HL-60/S4 (cell line): Measurements from ENCODE around the gene ADCY2.

Experiments used
- in situ Hi-C: fragments of 300-500 bp; cut with MboI; formaldehyde crosslinking; loops from 2 replicates; pipeline ENCODE4 v1.14.3; 2022; ENCODE audit warnings: low sequenced_read_pairs

ADCY2 gene

DNA sequence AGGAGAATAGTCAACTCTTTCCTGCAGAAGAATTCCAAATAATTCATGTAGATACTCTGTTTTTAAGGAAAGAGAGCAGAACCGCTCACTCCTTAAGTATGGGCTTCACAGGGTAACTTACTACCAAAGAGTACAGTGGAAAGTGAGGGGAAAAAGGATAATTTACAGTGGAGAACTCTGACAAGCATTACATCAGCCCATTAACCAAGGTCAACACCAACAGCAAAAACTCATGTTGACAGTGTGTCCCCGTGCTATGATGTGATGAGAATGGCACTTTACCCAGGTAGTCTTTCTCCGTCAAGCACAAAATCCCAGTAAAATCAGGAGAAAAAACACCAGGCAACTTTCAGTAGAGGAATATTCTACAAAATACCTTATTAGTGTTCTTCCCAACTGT, 104.3 kb downstream of the ADCY2 start:
- in situ Hi-C loops = no loop called here

DNA sequence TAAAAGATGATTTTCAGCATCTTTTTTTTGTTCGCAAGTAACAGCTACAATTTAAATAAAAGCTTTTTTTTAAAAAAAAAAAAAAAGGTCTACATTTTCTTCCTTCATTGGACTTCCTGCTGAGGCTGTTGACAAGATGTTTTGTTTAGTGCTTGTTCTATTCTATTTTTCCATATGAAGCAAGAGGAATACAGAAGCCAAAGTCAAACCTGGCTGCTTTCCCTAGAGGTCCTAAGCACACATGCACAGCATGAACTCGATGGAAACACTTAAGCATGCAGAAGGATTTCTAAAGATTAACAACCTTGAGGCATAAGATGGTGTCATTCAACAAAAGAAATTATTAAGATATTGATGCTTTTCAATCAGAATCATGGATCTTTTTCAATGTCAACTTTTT, 105.1 kb downstream of the ADCY2 start:
- in situ Hi-C loops = no loop called here

DNA sequence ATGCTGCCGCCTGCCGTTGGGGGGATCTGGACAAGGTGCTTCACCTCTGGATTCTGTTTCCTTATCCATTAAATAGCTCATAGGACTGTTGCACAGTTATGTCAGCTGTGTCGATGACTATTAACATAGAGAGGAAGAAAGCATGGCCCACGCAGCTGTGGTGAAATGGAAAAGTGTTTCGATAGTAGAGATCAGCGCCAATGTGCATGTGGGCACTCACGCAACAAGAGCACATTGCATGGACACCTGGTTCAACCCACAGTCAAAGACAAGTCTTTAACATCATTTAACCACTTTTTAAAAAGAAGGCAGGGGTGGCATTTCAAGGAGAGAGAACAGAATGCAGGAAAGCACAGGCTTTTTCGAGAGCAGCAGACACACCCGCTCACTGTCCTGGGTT, 107.6 kb downstream of the ADCY2 start:
- in situ Hi-C loops = no loop called here

DNA sequence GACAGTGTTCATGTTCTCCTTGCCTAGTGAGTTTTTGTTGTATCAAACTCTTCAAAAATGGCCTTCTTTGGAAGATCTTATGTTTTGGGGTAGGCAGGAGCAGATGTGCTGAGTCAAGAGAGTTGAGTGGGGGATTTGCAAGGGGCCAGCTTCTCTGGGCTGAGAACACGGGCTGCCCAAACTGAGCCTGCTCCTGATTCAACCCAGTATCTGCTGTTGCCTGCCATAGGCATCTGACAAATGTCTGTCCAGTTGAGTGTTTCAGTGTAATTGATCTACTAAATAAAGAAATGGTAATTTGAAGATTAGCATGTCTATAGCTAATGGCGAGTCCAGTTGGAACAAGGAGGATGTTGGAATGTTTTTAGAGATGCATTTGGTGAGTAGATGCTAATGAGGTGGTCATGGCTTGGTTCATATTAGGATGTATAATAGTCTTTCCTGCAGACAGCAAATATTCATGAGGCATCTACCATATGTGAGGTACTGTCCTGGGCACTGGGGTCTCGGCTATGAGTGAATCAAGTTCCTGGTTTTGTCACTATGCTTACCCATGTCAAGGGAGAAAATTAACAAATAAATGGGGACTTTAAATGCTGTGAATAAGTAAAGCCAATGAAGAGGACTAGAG, 119.5 kb downstream of the ADCY2 start:
- in situ Hi-C loops = no loop called here

DNA sequence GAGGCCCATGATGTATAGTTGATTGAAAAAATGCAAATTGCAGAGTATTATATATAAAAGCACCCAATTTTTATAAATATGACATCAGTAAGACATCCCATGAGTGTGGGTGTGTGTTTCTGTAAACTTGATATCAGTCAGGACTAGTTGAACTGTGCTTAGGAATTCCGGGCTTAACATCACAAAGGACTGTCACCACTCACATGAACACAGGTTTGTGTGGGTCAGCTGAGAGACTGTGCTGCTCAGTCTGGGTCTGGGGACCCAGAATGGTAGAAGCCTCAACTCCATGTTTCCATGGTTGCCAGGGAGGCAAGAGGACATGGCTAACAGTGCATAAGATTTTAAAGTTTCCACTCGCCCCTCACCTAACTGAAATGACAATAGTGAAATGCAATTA, 120.3 kb downstream of the ADCY2 start:
- in situ Hi-C loops = no loop called here

DNA sequence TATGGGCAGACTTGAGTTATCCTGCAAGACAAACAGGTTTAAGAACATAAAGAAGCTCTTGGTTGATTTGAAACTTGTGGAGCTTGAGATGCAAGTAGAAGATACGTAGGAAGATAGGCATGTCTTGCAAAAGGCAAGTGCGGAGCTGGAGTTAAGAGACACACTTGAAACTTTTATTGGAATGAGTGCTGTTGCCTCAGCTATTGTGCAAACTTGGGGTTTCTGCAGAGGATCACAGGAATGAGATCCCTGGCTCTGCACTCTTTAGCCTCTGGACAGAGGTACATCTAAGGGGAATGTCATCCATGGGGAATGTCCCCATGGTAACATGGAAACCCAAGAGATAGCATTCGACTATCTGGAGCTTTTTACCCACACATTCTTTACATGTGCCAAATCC, 121.1 kb downstream of the ADCY2 start:
- in situ Hi-C loops = no loop called here

DNA sequence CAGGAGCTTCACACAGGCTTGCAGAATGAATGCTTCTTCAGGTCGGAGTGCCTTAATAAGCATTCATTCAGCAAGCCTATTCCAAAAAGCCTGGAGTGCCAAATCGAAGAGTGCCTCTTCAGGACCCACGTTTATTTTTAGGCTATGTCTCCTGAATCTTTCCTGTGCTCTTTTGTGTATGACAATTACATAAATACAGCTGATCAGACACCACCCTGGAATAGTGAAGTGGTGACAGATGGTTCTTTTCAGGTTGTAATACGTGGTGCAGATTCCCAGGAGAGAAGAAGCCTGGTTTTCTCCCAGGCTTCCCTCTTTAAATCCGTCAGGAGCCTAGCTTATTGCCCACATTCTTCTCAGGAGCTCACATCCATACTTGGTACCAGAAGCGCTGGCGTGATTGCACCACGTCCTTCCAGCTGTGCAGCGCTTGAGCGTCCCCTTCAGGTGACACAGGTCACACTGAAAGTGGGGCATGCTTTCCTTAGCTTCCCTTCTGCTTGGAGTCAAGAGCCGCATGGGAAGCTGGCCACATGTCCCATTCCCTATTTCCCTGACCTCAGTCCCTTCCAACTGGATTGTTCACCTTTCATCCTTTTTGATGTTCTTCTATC, 123.1 kb downstream of the ADCY2 start:
- in situ Hi-C loops = no loop called here

DNA sequence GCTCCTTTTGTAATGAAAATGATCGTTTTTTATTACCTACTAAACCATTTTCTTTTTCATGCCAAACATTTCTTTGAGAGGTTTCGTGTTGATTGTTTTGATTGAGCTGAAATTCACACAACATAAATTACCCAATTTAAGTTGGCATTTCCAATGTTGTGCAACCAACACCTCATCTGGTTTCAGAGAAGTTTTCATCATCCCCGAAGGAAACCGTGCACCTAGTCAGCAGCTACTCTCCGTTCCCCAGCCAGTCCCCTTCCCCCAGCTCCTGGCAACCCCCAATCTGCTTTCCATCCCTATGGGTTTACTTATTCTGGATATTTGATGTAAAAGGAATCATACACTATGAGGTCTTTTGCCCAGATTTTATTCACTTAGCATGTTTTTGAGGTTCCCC, 123.6 kb downstream of the ADCY2 start:
- in situ Hi-C loops = no loop called here

DNA sequence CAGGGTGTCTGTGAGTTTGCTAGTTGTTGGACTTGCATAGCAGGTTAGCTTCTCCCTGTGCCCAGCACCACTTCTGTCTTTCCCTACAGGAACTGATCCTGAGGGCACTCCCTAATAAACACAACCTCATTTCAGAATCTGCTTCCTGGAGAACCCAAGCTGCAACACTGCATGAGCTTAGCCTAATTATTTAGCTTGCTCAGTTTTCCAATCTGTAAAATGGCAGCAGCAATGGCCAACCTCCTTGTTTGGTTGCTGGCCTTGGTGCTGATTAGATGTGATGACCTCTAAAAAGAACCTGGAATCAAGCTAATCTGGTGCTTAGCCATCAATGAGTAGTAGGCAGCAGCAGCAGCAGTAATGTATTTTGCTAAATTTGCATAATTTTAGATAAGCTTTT, 133.9 kb downstream of the ADCY2 start:
- in situ Hi-C loops = no loop called here

DNA sequence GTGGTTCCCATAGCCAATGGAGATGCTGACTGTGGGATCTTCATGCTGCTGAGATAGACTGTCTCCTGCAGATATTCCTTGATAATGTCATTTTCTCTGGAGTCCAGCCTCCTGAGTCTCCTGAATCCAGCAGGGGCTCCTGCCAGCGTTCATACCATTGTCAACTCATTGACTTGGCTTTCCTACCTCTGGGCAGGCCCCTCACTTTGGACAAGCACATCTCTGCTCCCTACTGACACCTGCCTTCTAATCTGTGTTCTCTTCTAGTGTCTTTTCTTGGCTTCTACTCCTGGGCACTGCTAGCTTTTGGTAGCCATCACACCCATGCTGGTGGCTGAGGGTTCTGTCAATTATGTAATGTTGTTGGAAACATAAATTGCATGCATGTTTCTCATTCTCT, 138.0 kb downstream of the ADCY2 start:
- in situ Hi-C loops = no loop called here

DNA sequence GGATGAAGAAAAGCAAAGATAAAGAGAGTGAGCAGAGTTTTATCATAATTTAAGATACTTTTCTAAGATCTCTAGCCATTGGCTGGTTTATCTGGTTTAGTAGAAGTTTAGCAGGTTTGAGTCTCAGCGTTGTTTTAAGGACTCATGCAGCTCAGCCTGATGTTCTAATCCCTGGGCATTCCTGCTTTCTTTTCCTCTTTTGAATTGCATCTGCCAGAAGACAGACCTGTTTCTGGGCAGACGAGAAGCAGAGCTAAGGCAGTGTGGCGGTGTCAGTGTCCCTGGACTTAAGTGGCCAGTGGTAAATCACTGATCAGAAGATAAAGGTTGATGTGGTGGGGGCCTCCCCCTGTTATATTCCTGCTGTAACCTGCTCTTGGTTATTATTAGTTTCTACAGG, 138.6 kb downstream of the ADCY2 start:
- in situ Hi-C loops = no loop called here

DNA sequence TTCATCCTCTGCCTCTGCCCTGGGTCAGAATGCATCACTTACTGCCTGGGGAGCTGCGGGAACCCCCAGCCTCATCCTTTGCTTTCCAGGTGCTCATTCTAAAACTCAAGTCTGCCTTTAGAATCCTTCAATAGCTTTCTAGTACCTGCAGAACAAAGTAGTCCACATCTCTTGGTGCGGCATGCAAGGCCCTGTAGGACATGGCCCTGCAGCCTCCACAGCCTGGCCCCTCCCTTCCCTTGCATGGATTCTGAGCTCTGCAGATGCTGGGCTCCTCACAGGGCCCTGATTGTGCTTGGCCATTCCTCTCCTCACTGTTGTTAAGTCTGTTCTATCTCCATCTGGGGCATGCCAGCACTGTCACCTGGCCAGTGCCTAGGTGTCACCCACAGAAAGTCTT, 141.6 kb downstream of the ADCY2 start:
- in situ Hi-C loops = no loop called here

DNA sequence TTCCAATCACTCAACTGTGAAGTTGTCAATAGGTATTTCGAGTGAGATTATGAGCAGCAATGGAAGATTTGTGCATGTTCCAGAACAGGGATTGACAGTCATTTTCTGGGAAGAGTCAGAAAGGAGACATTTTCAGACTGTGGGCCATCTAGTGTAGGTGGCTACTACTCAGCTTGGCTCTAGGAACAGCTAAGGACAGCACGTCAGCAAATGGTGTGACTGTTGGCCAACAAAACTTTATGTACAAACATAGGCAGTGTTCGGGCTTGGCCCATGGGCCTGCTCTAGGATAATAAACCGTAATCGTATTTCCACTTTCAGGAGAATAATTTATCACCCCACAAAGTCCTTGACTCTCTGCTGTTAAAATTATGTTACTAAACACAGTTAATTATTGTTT, 143.6 kb downstream of the ADCY2 start:
- in situ Hi-C loops = no loop called here

DNA sequence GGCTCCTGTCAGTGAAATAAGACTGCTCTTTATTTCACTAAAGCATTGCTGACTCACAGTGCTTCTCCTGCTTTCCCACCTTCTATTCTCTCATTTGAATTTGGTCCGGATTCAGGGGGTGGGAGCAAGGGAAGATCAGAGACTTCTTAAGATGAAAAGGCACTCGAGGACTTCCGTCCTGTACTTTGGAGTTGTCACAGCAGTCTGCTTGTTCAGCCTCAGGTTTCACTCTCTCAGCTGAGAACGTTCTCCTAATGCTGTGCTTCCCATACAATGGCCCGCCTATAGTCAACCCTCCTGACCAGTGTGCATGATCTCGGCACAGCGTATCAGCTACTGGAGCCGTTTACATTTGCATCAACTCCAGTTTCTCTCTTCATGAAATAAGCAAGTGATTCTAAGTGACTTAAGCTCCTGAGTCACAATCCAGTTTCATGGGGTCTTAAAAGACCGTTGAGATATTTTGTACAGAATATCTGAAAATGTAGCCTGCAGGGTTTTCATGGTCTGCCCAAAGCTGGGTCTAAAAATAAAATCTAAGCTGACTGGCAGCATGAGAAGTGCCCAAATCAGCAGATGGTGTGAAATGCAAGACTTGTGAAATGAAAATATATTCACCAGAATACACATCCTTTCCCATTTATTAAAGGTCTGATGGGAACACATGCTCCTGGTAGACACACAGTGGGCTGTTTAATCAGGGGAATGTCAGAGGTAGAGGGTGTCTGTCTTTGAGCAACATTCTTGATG, 145.0 kb downstream of the ADCY2 start:
- in situ Hi-C loops = no loop called here

DNA sequence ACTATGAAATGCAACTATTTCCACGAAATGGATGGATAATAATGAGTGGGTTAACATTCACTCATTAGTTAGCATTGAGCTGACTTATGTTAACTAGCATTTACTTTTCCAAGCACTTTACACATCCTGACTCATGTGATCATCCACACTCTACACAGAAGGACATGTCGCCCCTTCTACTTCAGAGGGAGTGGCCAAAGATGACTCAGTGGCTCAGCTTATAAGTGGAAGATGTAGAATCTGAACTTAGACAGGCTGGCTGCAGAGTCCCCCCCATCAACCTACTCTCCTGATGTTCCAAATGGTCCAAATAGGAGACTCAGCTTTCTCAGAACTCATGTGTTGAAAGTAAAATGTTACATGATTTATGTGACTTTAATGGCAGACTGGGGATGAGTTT, 146.0 kb downstream of the ADCY2 start:
- in situ Hi-C loops = no loop called here

DNA sequence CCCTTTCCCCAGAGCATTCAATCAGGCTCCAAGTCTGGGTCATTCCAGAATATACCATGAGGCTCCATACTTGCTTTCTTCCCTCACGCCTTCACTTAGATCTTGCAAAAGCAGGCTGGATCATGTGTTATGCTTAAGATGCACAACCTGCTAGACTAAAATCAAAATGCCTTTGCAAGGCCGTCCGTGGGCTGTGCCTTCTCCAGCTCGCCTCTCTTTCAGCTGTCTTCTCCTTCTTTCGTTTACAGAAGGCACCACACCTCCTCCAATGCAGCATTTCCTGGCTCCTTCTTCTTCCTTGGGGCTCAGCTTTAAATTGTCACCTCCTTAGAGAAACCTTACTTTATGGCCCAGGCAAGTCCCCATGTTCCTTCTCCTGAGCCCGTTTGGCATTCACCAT, 150.6 kb downstream of the ADCY2 start:
- in situ Hi-C loops = no loop called here

DNA sequence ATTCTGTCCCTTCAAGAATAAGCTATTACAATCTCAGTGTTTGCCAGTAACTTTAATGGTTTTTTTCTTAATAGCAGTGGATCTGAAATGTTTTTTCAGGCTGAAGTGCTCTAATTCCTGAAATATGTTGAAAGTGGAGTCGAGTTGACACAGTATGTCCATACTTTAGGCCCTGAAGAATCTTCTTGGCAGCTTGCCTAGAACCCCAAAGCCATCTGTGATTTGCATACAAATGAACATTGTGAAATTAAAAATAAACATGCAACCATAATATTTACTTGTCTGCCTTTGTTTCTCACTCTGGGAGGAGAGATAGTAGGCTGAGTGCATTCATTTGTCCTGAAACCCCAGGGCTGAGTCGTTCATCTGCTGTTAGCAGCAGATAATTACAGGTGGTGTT, 152.7 kb downstream of the ADCY2 start:
- in situ Hi-C loops = no loop called here

DNA sequence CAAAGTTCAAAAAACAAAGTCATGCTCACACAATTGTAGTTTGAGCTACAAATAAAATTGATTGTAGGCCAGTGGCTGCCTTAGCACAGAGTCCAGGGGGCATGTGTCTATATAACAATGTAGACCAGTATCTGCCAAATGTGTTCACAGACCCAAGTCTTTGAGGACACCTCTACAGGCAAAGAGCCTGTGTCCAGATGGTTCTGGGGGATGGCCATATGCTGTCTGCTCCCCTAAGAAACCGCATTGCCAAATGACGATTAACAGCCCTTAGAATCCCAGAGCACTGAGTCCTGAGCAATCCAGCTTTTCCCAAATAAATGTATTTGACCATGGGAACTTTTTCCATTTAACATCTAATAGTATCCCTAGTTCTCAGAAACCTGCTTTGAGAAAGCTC, 169.6 kb downstream of the ADCY2 start:
- in situ Hi-C loops = no loop called here

DNA sequence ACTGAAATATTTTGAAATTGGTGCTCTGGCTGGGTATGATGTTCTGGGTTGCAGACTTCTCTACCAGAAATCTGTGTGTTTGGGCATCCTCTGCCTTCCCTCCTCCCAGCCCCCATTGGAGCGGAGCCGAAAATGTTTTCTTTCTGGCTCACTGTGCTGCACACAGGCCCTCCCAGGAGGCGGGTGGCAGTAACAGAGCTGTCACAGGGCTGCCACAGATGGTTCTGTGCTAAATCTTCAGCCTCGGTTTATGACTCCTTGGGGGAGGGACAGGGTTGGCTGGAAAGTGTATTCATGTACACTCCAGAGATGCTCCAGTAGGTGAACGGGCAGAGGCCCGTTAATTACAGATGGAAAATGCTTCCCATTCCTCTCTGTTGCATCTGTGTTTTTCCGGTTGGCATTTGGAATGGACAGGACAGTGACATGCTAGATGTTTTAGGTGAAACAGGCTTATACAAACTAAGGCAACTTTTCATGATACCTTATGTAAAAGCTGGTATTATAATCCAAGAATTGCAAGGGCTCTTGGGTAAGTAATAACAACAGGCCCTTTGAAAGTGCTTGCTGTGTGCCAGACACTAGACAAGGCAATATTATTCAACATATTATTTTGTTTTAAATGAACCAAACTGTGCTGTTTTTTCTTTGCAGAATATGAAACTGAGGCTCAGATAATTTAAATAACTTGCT, 180.2 kb downstream of the ADCY2 start:
- in situ Hi-C loops = no loop called here

DNA sequence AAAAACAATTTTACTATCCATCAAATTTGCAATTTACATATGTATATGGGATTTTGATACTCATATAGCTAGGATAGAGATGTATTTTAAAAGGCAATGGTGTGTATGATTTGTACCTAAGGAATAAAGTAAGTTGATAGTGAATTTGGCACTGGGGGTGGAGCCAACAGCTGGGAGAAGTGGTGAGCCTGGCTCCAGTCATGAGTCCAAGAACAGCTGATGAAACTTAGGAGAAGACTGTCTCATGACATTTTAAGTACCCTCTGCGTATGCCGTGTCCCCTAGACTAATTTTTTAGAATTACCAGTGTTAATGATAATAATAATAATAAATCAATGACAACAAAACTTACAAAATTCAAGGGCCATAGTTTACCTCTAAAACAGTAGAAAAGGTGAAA, 181.4 kb downstream of the ADCY2 start:
- in situ Hi-C loops = no loop called here

DNA sequence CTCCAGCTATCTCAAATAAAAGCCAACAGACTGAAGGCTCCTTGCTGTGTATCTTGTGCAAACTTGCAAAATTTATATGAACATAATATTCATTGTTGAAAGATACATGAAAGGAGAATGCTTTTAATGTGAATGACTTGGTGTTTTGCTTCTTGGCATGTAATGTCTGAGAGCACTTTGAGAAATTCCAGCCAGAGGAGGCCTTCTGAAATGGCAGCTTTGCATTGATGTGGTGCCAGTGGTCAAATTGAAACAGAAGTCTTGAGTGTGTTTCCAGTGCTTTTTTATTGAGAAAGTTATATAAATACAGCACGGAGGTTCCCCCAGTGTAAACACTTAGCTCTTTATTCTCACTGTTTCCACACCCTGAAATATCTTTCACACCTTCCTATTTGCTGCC, 182.1 kb downstream of the ADCY2 start:
- in situ Hi-C loops = no loop called here

DNA sequence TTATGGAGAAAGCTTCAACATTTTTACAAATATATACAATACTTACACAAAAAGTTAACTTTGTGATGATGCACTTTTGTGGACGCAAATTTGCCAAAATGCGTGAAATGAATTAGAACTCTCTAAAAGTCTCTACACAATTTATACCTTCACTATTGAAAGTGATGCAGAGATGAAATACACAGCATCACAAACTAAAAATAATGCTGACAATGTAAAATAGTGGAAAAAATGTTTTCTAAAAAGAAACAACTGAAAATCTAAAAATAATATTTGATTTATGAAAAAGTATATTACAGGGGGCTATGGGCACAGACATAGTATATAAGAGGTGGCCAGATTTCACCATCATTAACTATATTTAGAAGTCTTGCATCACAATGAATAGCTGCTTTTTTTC, 188.8 kb downstream of the ADCY2 start:
- in situ Hi-C loops = no loop called here
